Measurements from ENCODE around the gene GGN. TPM values are rescaled to one million over a fixed set of nuclear protein-coding genes. Genes with fewer than 3 reads are reported as not detected.

Gene GGN
- total and polyA plus RNA-seq, 12 donors: 0.13 to 0.57 (median 0.38) TPM; not detected in 6

DNA sequence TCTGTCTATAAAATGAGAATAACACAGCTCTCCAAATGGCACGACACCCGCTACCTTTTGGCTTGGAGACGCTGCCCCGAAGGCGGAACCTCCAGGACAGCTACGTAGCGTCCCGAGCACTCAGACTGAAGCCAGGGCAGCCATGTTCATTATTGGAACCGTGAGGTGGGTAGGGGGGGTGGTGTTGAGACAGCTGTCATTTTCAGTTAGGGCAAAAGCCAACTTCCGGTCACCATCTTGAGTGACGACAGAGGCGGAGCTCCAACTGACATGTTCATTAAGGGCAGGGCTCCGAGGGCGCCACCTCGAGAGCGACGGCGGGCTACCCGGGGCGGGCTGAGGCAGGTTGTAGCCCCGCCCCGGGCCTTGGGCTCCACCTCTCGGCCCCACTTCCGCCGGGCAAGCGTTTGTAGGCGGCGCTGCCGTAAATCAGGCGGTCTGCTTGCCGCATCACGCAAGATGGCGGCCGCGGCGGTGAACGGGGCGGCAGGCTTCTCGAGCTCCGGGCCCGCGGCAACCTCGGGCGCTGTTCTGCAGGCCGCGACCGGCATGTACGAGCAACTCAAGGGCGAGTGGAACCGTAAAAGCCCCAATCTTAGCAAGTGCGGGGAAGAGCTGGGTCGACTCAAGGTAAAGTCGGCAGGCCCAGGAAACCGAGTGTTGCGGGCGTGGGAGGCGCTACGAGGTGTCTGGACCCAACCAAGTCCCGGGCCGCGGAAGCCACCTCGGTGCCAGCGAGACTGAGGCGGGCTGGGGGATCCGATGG is 13.3 kb downstream of the GGN start, which contains the start of gene PSMD8:
Gene PSMD8 (plus strand): TSS at position 240 of the 766 bp plus-strand sequence. CDS start 31 bp downstream, at position 271.
- TF ChIP-seq, protein P1, sequence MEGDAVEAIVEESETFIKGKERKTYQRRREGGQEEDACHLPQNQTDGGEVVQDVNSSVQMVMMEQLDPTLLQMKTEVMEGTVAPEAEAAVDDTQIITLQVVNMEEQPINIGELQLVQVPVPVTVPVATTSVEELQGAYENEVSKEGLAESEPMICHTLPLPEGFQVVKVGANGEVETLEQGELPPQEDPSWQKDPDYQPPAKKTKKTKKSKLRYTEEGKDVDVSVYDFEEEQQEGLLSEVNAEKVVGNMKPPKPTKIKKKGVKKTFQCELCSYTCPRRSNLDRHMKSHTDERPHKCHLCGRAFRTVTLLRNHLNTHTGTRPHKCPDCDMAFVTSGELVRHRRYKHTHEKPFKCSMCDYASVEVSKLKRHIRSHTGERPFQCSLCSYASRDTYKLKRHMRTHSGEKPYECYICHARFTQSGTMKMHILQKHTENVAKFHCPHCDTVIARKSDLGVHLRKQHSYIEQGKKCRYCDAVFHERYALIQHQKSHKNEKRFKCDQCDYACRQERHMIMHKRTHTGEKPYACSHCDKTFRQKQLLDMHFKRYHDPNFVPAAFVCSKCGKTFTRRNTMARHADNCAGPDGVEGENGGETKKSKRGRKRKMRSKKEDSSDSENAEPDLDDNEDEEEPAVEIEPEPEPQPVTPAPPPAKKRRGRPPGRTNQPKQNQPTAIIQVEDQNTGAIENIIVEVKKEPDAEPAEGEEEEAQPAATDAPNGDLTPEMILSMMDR (IDR thresholded peaks at IDR 0.05): peak in 7 of 9 donors; percentile 7 to 57 (median 39)
- H3K27ac ChIP-seq: peak within 1 kb of the TSS; percentile 82 to 95 (median 88)
- H3K36me3 ChIP-seq: peaks cover 0 to 35% (median 9%) of the 10 kb centered on the region in 9 donors
- DNase-seq: peak; percentile 99
- WGBS, 2 donors: 0 to 1% methylated on average over 65 of the region's 65 CpGs
- intact Hi-C loops (cut with DNase I): loop anchor here in 8 of 10 donors (1.0 to 5.0 kb wide), 4 partner anchors 37 to 39 kb away; partner anchors contain the start of gene CATSPERG (in 4 of the 8)
- peaks cover 0 to 2% (median 0%) of the 10 kb centered on the region in 7 donors for H3K27me3 ChIP-seq
- ATAC-seq: peak; percentile 98 to 99 (median 98)
- H3K4me1 ChIP-seq: peaks cover 11 to 35% (median 23%) of the 10 kb centered on the region in 9 donors
- H3K4me3 ChIP-seq: peak within 1 kb of the TSS; percentile 53 to 90 (median 80)
- no peaks in the 10 kb centered on the region for H3K9me3 ChIP-seq

DNA sequence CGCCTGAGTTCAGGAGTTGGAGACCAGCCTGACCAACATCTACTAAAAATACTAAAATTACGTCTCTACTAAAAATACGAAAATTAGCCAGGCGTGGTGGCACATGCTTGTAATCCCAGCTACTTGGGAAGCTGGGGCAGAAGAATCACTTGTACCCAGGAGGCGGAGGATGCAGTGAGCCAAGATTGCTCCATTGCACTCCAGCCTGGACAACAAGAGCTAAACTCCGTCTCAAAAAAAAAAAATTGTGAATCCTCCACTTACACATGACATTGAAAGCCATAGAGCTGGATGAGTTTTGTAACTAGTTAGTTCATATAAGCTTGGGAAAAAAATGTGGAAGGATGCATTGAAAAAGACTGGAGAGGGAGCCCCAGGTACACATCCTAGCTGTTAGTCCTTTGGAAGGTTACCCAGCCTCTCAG is 13.9 kb downstream of the GGN start:
- Histone ChIP-seq H3K36me3 (peaks cover 0 to 29% (median 5%) of the 10 kb centered on the region in 9 donors), H3K4me3 (peak overlapping the region in 9 of 10 donors; percentile 25 to 90 (median 80)), H3K27ac (peak overlapping the region in 9 of 10 donors; percentile 69 to 95 (median 85)), H3K9me3 (no peaks in the 10 kb centered on the region), H3K4me1 (peaks cover 11 to 35% (median 23%) of the 10 kb centered on the region in 9 donors), H3K27me3 (peaks cover 0 to 2% (median 0%) of the 10 kb centered on the region in 7 donors)
- TF ChIP-seq, protein P1 (IDR thresholded peaks at IDR 0.05): no peak
- ATAC-seq (no peak), DNase-seq (no peak)
- intact Hi-C loops (cut with DNase I): loop anchor here in 8 of 10 donors (1.0 to 5.0 kb wide), 4 partner anchors 37 to 39 kb away; partner anchors contain the start of gene CATSPERG (in 4 of the 8)
- WGBS, 2 donors: 73% methylated on average over 6 of the region's 6 CpGs

- no peak overlapping the region for H3K4me3 ChIP-seq
- H3K4me1 ChIP-seq: peaks cover 7 to 15% (median 10%) of the 10 kb centered on the region in 9 donors
- DNase-seq (no peak), ATAC-seq (no peak)
- peaks cover 0 to under 1% (median 0%) of the 10 kb centered on the region in 9 donors for H3K36me3 ChIP-seq
- TF ChIP-seq, protein P1 (IDR thresholded peaks at IDR 0.05): no peak
- no peaks in the 10 kb centered on the region for H3K9me3 ChIP-seq
- intact Hi-C loops (cut with DNase I): loop anchor here in 3 of 10 donors (5.0 kb wide), 1 partner anchor 34 kb away; the partner anchor contains the start of gene CATSPERG (in 3 of the 3)
- WGBS, 2 donors: 82 to 86% methylated on average over 6 of the region's 6 CpGs
- peaks cover 0 to 2% (median 0%) of the 10 kb centered on the region in 7 donors for H3K27me3 ChIP-seq
- H3K27ac ChIP-seq: no peak overlapping the region
These were observed 16.8 kb downstream of the GGN start for GRCh38 chr19:38371081-38371480.

DNA sequence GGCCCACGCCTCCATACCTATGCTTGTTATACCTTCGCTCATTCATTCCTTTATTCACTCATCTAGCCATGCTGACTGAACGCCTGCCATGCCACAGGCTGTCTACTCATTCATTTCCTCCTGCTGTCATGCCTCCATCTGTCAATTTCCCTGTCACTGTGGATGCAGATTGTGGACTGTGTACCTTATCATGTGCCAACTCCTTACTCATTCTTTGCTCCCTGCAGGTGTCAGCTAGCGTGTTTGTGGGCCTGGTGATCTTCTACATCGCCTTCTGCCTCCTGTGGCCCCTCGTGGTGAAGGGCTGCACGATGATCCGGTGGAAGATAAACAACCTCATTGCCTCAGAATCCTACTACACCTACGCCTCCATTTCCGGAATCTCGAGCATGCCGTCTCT is 17.5 kb downstream of the GGN start:
- ATAC-seq: no peak
- peaks cover 0 to 2% (median 0%) of the 10 kb centered on the region in 7 donors for H3K27me3 ChIP-seq
- DNase-seq: no peak
- WGBS, 2 donors: 61 to 65% methylated on average over 12 of the region's 12 CpGs
- H3K36me3 ChIP-seq: no peaks in the 10 kb centered on the region
- no peak overlapping the region for H3K27ac ChIP-seq
- no peaks in the 10 kb centered on the region for H3K9me3 ChIP-seq
- intact Hi-C loops (cut with DNase I): loop anchor here in 3 of 10 donors (5.0 kb wide), 1 partner anchor 33 kb away; the partner anchor contains the start of gene CATSPERG (in 3 of the 3)
- TF ChIP-seq, protein P1 (IDR thresholded peaks at IDR 0.05): no peak
- H3K4me1 ChIP-seq: peaks cover 0 to 7% (median 2%) of the 10 kb centered on the region in 9 donors
- no peak overlapping the region for H3K4me3 ChIP-seq

Data from heart right ventricle (tissue), 16 donors.